Endothelial cell of umbilical vein (primary cell): ENCODE data around the gene KLHDC4. TPM values are rescaled to one million over a fixed set of nuclear protein-coding genes. Genes with fewer than 3 reads are reported as not detected.

Source experiments
- BruUV-seq: library from RNA; stranded (reverse); fragments of 400-500 nt; replicated peaks from 2 replicates; lab custom pipeline; 2021; lab: Mats Ljungman, UMichigan
- CTCF ChIA-PET: fragments of 300-600, 350-600 bp; sonication (Branson Sonifier 250); formaldehyde crosslinking; loops from one replicate; lab custom pipeline; 2021; ENCODE audit warnings: antibody characterized with exemption, inconsistent platforms; lab: Charles Lee
- POLR2A ChIA-PET: fragments of 300-600, 350-600 bp; sonication (Branson Sonifier 250); formaldehyde crosslinking; loops from one replicate; lab custom pipeline; 2021; ENCODE audit warnings: antibody characterized with exemption, inconsistent platforms; lab: Charles Lee
- DNase-seq: peaks from one replicate; pipeline ENCODE4 v3.0.0-alpha.2; 2011; ENCODE audit warnings: low read depth, low spot score
- FAIRE-seq: peaks from 2 replicates; lab custom pipeline; 2011; peaks lifted over from hg19 to GRCh38; lab: Jason Lieb, UNC
- H2AFZ ChIP-seq: 2 replicates; pipeline ENCODE4 v1.6.0; 2012; ENCODE audit warnings: low read depth, low read length, control low read depth, inconsistent platforms
- H3K27ac ChIP-seq: 2 replicates; pipeline ENCODE4 v1.5.1; 2011; ENCODE audit warnings: low read depth, mild to moderate bottlenecking, control low read depth, low read length, moderate library complexity; ENCODE audit not compliant: insufficient read depth
- H3K27me3 ChIP-seq, 2 experiments: 2 replicates each; pipeline versions ENCODE4 v1.6.0 to v1.6.1; 2011; ENCODE audit warnings: low read length in 2 of 2, mixed read lengths in 1 of 2; ENCODE audit not compliant: control insufficient read depth in 2 of 2, insufficient read depth in 2 of 2
- H3K36me3 ChIP-seq, 2 experiments: 2 replicates in 1 of 2; 3 replicates in 1 of 2; pipeline ENCODE4 v1.5.1; 2011; ENCODE audit warnings: low read length in 2 of 2, mild to moderate bottlenecking in 1 of 2, moderate library complexity in 1 of 2; ENCODE audit not compliant: control insufficient read depth in 2 of 2, insufficient read depth in 2 of 2; ENCODE audit errors: extremely low read depth in 1 of 2
- H3K4me1 ChIP-seq: 3 replicates; pipeline ENCODE4 v1.5.1; 2011; ENCODE audit warnings: mild to moderate bottlenecking, low read length; ENCODE audit not compliant: control insufficient read depth, insufficient read depth; ENCODE audit errors: extremely low read depth
- H3K4me2 ChIP-seq: 2 replicates; pipeline ENCODE4 v1.6.1; 2011; ENCODE audit warnings: low read length, control low read depth, mixed read lengths; ENCODE audit not compliant: insufficient read depth
- H3K4me3 ChIP-seq, 3 experiments: fragments of 200-600 bp in 1 of 3; sonication (generic), shearing (Covaris generic) in 1 of 3; replicated peaks in 1 of 3; 2 replicates each; pipeline ENCODE4 v1.5.1; 2011 to 2016; ENCODE audit warnings: control low read depth in 3 of 3, low read length in 3 of 3, mild to moderate bottlenecking in 2 of 3, inconsistent platforms in 1 of 3, low read depth in 1 of 3, moderate library complexity in 1 of 3; ENCODE audit not compliant: insufficient read depth in 1 of 3
- H3K79me2 ChIP-seq: 2 replicates; pipeline ENCODE4 v1.6.0; 2012; ENCODE audit warnings: low read length, inconsistent platforms; ENCODE audit not compliant: control insufficient read depth, insufficient read depth
- H3K9ac ChIP-seq: replicated peaks from 2 replicates; pipeline ENCODE3; 2011; ENCODE audit warnings: low read length, control low read depth; ENCODE audit not compliant: insufficient read depth; ENCODE audit errors: extremely low read depth
- H3K9me1 ChIP-seq: replicated peaks from 3 replicates; pipeline ENCODE4 v1.6.0; 2011; ENCODE audit warnings: mild to moderate bottlenecking, low read length; ENCODE audit not compliant: control insufficient read depth, insufficient read depth; ENCODE audit errors: extremely low read depth
- H3K9me3 ChIP-seq: replicated peaks from 2 replicates; pipeline ENCODE4 v1.5.1; 2012; ENCODE audit warnings: low read length, inconsistent platforms; ENCODE audit not compliant: control insufficient read depth, insufficient read depth
- H4K20me1 ChIP-seq: replicated peaks from 2 replicates; pipeline ENCODE3; 2011; ENCODE audit warnings: mild to moderate bottlenecking, low read length; ENCODE audit not compliant: control insufficient read depth, insufficient read depth; ENCODE audit errors: extremely low read depth
- EZH2 ChIP-seq: IDR thresholded peaks from 2 replicates; pipeline ENCODE4 v1.6.1; 2012; ENCODE audit warnings: borderline replicate concordance, low read depth, mild to moderate bottlenecking, moderate library complexity, low read length, inconsistent platforms; ENCODE audit not compliant: severe bottlenecking
- FOS ChIP-seq: IDR thresholded peaks from 2 replicates; pipeline ENCODE4 v1.6.1; 2011; ENCODE audit warnings: mild to moderate bottlenecking, low read length, moderate library complexity, borderline replicate concordance; ENCODE audit not compliant: insufficient read depth
- GATA2 ChIP-seq: IDR thresholded peaks from 2 replicates; pipeline ENCODE4 v1.7.0; 2011; ENCODE audit warnings: low read depth, mild to moderate bottlenecking, moderate library complexity, mixed read lengths, low read length; ENCODE audit not compliant: insufficient read length, insufficient read depth
- JUN ChIP-seq: IDR thresholded peaks from 2 replicates; pipeline ENCODE4 v1.6.1; 2011; ENCODE audit warnings: borderline replicate concordance, low read depth; ENCODE audit not compliant: insufficient read length, insufficient read depth
- MYC ChIP-seq: IDR thresholded peaks from one replicate; pipeline ENCODE4 v1.6.1; 2011; ENCODE audit warnings: mild to moderate bottlenecking, low read depth, low read length
- POLR2A ChIP-seq: IDR thresholded peaks from 2 replicates; pipeline ENCODE4 v1.6.1; 2012; ENCODE audit warnings: low read depth, mild to moderate bottlenecking, control low read depth, low read length
- POLR2AphosphoS5 ChIP-seq: IDR thresholded peaks from 2 replicates; pipeline ENCODE4 v1.6.1; 2012; ENCODE audit warnings: low read depth, mild to moderate bottlenecking, control low read depth, low read length, moderate library complexity; ENCODE audit not compliant: insufficient read depth
- dilution Hi-C: fragments of 300-500 bp; cut with MboI; formaldehyde crosslinking; loops from one replicate; pipeline ENCODE4 v1.15.0; 2019; ENCODE audit warnings: low sequenced_read_pairs; ENCODE audit not compliant: extremely low pct_ligation_motif_present
- intact Hi-C: fragments of 100-400 bp; cut with micrococcal nuclease; formaldehyde crosslinking; loops from one replicate; pipeline ENCODE4 v1.10.0; 2022
- polyA plus RNA-seq, 4 experiments: library from polyadenylated mRNA; depleted of rRNA in 3 of 4; stranded (reverse) in 3 of 4; unstranded in 1 of 4; fragments of >200 nt; gene quantifications; 2 replicates each; pipeline versions ENCODE4 v1.2.1 to v1.2.3, GENCODE V29; 2011 to 2012; ENCODE audit warnings: missing spikeins in 1 of 4
- total RNA-seq: library from RNA; stranded (reverse); gene quantifications from 2 replicates; pipeline ENCODE4 v1.2.3, GENCODE V29; 2021
- TF ChIP-seq, protein P1 (sequence below), 2 donors: IDR thresholded peaks; 1 replicate in 1 of 2; 2 replicates in 1 of 2; pipeline ENCODE4 v1.5.1; 2011; ENCODE audit warnings: low read length in 2 of 2, mild to moderate bottlenecking in 2 of 2, moderate library complexity in 2 of 2, control low read depth in 1 of 2, inconsistent platforms in 1 of 2, low read depth in 1 of 2; ENCODE audit not compliant: insufficient read depth in 1 of 2; ENCODE audit errors: extremely low read depth in 1 of 2
- TF ChIP-seq, protein P2 (sequence below): IDR thresholded peaks from 2 replicates; pipeline ENCODE4 v1.6.1; 2011; ENCODE audit not compliant: insufficient read depth, insufficient read length

Gene KLHDC4
- total and polyA plus RNA-seq, 2 donors (not counting 3 experiments of a cell fraction or from before 2014, with no cell fraction given) = 24.7 to 46.2 TPM

DNA sequence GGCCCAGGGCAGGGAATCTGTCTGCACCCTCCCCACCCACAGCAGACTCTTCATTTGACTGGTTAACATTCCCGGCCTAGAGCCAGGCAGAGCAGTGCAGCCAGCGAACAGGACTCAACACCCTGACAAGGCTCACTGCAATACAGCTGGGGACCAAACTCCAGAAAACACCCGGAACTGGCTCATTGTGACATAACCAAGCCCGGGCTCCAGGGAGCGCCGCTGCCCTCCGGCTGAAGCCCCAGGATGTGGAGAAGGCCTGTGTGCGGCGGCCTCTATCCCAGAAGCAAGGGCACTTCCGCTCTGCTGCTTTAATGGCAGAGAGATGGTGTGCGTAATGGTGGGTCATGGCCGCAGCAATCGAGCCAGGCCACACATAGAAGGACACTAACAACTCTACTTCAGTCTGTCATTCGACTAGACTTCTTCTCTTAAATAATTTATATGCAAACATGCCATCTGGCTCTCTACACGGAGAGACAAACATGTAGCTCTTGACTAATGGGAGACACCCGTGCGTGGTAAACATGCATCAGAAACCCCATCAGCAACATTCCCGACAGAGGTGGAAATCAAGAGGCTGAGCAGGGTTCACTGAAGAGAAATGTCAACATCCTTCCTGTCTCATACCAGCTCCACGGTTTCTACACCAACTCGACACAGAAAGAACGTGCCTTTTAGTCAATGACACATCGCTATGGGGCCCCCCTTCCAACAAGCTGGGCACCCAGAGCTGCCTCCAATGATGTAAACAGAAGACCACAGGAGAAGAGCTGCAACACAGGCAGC is 18.0 kb downstream of the KLHDC4 start:
- dilution Hi-C loops (no loop called here), intact Hi-C loops (no loop called here)
- no peaks in the 10 kb centered on the region for H3K79me2 ChIP-seq
- DNase-seq (no peak), FAIRE-seq (no peak)
- no peaks in the 10 kb centered on the region for H3K27me3 ChIP-seq
- no peaks in the 10 kb centered on the region for H3K4me1 ChIP-seq
- H4K20me1 ChIP-seq = no peaks in the 10 kb centered on the region
- no peak overlapping the region for H3K27ac ChIP-seq
- BruUV-seq = no TSS peak
- TF ChIP-seq GATA2 = no peak
- TF ChIP-seq, protein P1, sequence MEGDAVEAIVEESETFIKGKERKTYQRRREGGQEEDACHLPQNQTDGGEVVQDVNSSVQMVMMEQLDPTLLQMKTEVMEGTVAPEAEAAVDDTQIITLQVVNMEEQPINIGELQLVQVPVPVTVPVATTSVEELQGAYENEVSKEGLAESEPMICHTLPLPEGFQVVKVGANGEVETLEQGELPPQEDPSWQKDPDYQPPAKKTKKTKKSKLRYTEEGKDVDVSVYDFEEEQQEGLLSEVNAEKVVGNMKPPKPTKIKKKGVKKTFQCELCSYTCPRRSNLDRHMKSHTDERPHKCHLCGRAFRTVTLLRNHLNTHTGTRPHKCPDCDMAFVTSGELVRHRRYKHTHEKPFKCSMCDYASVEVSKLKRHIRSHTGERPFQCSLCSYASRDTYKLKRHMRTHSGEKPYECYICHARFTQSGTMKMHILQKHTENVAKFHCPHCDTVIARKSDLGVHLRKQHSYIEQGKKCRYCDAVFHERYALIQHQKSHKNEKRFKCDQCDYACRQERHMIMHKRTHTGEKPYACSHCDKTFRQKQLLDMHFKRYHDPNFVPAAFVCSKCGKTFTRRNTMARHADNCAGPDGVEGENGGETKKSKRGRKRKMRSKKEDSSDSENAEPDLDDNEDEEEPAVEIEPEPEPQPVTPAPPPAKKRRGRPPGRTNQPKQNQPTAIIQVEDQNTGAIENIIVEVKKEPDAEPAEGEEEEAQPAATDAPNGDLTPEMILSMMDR (IDR thresholded peaks at IDR 0.05; ENCODE audit: extremely low read depth in 1 of 2, insufficient read depth in 1 of 2, low read depth in 1 of 2, low read length in 2 of 2) = no peak
- no peak for TF ChIP-seq JUN
- no peak for TF ChIP-seq FOS
- TF ChIP-seq, protein P2, sequence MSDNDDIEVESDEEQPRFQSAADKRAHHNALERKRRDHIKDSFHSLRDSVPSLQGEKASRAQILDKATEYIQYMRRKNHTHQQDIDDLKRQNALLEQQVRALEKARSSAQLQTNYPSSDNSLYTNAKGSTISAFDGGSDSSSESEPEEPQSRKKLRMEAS = no peak
- no peak for TF ChIP-seq EZH2
- TF ChIP-seq POLR2A = no peak
- TF ChIP-seq POLR2AphosphoS5 = no peak
- no peak for TF ChIP-seq MYC
- H2AFZ ChIP-seq = no peak overlapping the region
- no peak overlapping the region for H3K9ac ChIP-seq
- H3K36me3 ChIP-seq = peaks cover 14 to 27% of the 10 kb centered on the region in 2 experiments
- no peak overlapping the region for H3K4me2 ChIP-seq
- ChIA-PET CTCF (interaction anchor here (1.1 to 2.1 kb wide), 2 partner anchors 21 to 22 kb away, joined by 3 to 10 read pairs; no protein-coding TSS in a partner anchor), POLR2A (no interaction called here)
- H3K9me1 ChIP-seq = no peaks in the 10 kb centered on the region
- H3K9me3 ChIP-seq = no peaks in the 10 kb centered on the region
- H3K4me3 ChIP-seq = no peak overlapping the region
